ENCODE data around the gene C4orf54. TPM values are rescaled to one million over a fixed set of nuclear protein-coding genes. Genes with fewer than 3 reads are reported as not detected.

Gene C4orf54
- total RNA-seq, 1 experiment from 2014 or later = not detected

GRCh38 chr4:99655308-99656081, 2.1 kb downstream of the C4orf54 start:
- ATAC-seq = no peak
- Histone ChIP-seq H3K36me3 (ENCODE audit: control insufficient read depth, insufficient read depth, low read length) (no peaks in the 10 kb centered on the region), H3K27me3 (ENCODE audit: control insufficient read depth, insufficient read depth, low read length) (no peaks in the 10 kb centered on the region), H3K4me3 (ENCODE audit: low read depth in 2 of 2, low read length in 2 of 2) (no peak overlapping the region), H3K4me1 (ENCODE audit: control insufficient read depth, insufficient read depth, low read length) (no peaks in the 10 kb centered on the region), H3K9me3 (ENCODE audit: control insufficient read depth, insufficient read depth, low read depth, low read length) (no peaks in the 10 kb centered on the region), H3K27ac (ENCODE audit: low read length) (no peak overlapping the region)
- in situ Hi-C loops (cut with HindIII; ENCODE audit: low pct_unique_long_range_greater_than_20kb, low sequenced_read_pairs) (no loop called here), intact Hi-C loops (cut with micrococcal nuclease; ENCODE audit: unreplicated experiment) (no loop called here)
- DNase-seq (ENCODE audit: low read depth, low spot score) = no peak
- ChIA-PET POLR2A (no interaction called here), CTCF (no interaction called here)
- BruUV-seq (replicated peaks) = no TSS peak
- TF ChIP-seq POLR2AphosphoS5 (IDR thresholded peaks at IDR 0.05; ENCODE audit: low read depth, low read length) (no peak), CTCF (IDR thresholded peaks at IDR 0.05) (no peak), TCF7L2 (IDR thresholded peaks at IDR 0.05; ENCODE audit: low read depth, low read length) (no peak), SIN3A (IDR thresholded peaks at IDR 0.05; ENCODE audit: borderline replicate concordance, insufficient read depth, low read depth, low read length) (no peak), REST (IDR thresholded peaks at IDR 0.05; ENCODE audit: insufficient read depth in 1 of 2, low read depth in 2 of 2, low read length in 1 of 2) (no peak)

- POLR2A ChIA-PET = no interaction called here
- no peaks in the 10 kb centered on the region for H3K4me1 ChIP-seq (ENCODE audit: control insufficient read depth, insufficient read depth, low read length)
- CTCF ChIA-PET = no interaction called here
- no TSS peak for BruUV-seq (replicated peaks)
- no peaks in the 10 kb centered on the region for H3K27me3 ChIP-seq (ENCODE audit: control insufficient read depth, insufficient read depth, low read length)
- in situ Hi-C loops (cut with HindIII; ENCODE audit: low pct_unique_long_range_greater_than_20kb, low sequenced_read_pairs) (no loop called here), intact Hi-C loops (cut with micrococcal nuclease; ENCODE audit: unreplicated experiment) (no loop called here)
- no peak for ATAC-seq
- TF ChIP-seq CTCF (IDR thresholded peaks at IDR 0.05) (no peak), REST (IDR thresholded peaks at IDR 0.05; ENCODE audit: insufficient read depth in 1 of 2, low read depth in 2 of 2, low read length in 1 of 2) (no peak), SIN3A (IDR thresholded peaks at IDR 0.05; ENCODE audit: borderline replicate concordance, insufficient read depth, low read depth, low read length) (no peak), POLR2AphosphoS5 (IDR thresholded peaks at IDR 0.05; ENCODE audit: low read depth, low read length) (no peak), TCF7L2 (IDR thresholded peaks at IDR 0.05; ENCODE audit: low read depth, low read length) (no peak)
- H3K27ac ChIP-seq (ENCODE audit: low read length) = no peak overlapping the region
- no peaks in the 10 kb centered on the region for H3K9me3 ChIP-seq (ENCODE audit: control insufficient read depth, insufficient read depth, low read depth, low read length)
- H3K36me3 ChIP-seq (ENCODE audit: control insufficient read depth, insufficient read depth, low read length) = no peaks in the 10 kb centered on the region
- H3K4me3 ChIP-seq (ENCODE audit: low read depth in 2 of 2, low read length in 2 of 2) = 0 out of 4 replicates have a peak overlapping the region, but pooled peaks of 1 of the 2 experiments have one; percentile 8
- DNase-seq (ENCODE audit: low read depth, low spot score) = no peak
Observed at GRCh38 chr4:99654361-99654761, 3.3 kb downstream of the C4orf54 start.
